HepG2 (cell line): ENCODE data around the gene CA11. TPM values are rescaled to one million over a fixed set of nuclear protein-coding genes. Genes with fewer than 3 reads are reported as not detected.

Experiments
- BCL3 ChIP-seq: sonication (generic); formaldehyde crosslinking; IDR thresholded peaks from 2 replicates; pipeline ENCODE4 v1.5.1; 2020; ENCODE audit warnings: mild to moderate bottlenecking, missing genetic modification reagents, moderate library complexity
- CEBPB ChIP-seq: IDR thresholded peaks from 2 replicates; pipeline ENCODE4 v1.6.1; 2011; ENCODE audit warnings: low read depth, low read length, improper control_type of control experiment, borderline replicate concordance
- DDIT3 ChIP-seq: sonication (generic); formaldehyde crosslinking; IDR thresholded peaks from 2 replicates; pipeline ENCODE4 v1.4.0; 2020; ENCODE audit warnings: mild to moderate bottlenecking, missing genetic modification reagents
- HDAC6 ChIP-seq: fragments of 200-600 bp; sonication (generic); IDR thresholded peaks from 2 replicates; pipeline ENCODE4 v1.7.0; 2017; ENCODE audit warnings: mild to moderate bottlenecking, antibody characterized with exemption, low read length, low read depth
- KAT8 ChIP-seq: IDR thresholded peaks from 2 replicates; pipeline ENCODE4 v1.6.1; 2016; ENCODE audit warnings: missing genetic modification reagents, missing compliant biosample characterization
- MXI1 ChIP-seq: IDR thresholded peaks from 3 replicates; pipeline ENCODE4 v1.6.1; 2012; ENCODE audit warnings: low read depth, low read length, inconsistent platforms, borderline replicate concordance
- NR2F6 ChIP-seq, 2 experiments: IDR thresholded peaks; 2 replicates each; pipeline ENCODE4 v1.6.1; 2016; ENCODE audit warnings: antibody characterized with exemption in 1 of 2, mild to moderate bottlenecking in 1 of 2
- PHF20 ChIP-seq: sonication (generic); formaldehyde crosslinking; IDR thresholded peaks from 2 replicates; pipeline ENCODE4 v1.5.0; 2020; ENCODE audit warnings: mild to moderate bottlenecking, missing genetic modification reagents
- POGZ ChIP-seq: sonication (generic); formaldehyde crosslinking; IDR thresholded peaks from 2 replicates; pipeline ENCODE4 v1.4.0; 2020; ENCODE audit warnings: mild to moderate bottlenecking, missing genetic modification reagents
- PRDM4 ChIP-seq: sonication (generic); formaldehyde crosslinking; IDR thresholded peaks from 2 replicates; pipeline ENCODE4 v1.9.0; 2021; ENCODE audit warnings: missing genetic modification reagents, borderline replicate concordance
- SOX5 ChIP-seq: IDR thresholded peaks from 2 replicates; pipeline ENCODE4 v1.6.1; 2016; ENCODE audit warnings: borderline replicate concordance
- SP2 ChIP-seq: sonication (generic); formaldehyde crosslinking; IDR thresholded peaks from 2 replicates; pipeline ENCODE4 v1.5.1; 2020; ENCODE audit warnings: mild to moderate bottlenecking, missing genetic modification reagents
- SRSF1 ChIP-seq: fragments of 200-400 bp; formaldehyde crosslinking; optimal IDR thresholded peaks from 2 replicates; pipeline ENCODE3; 2017; ENCODE audit warnings: mild to moderate bottlenecking, low read depth, low read length, moderate library complexity
- YY1 ChIP-seq: IDR thresholded peaks from 2 replicates; pipeline ENCODE4 v1.6.1; 2011; ENCODE audit warnings: low read length, low read depth, moderate library complexity, mild to moderate bottlenecking; ENCODE audit not compliant: insufficient read depth, insufficient replicate concordance
- ZBTB14 ChIP-seq: sonication (generic); formaldehyde crosslinking; IDR thresholded peaks from 2 replicates; pipeline ENCODE4 v1.4.0; 2020; ENCODE audit warnings: missing genetic modification reagents
- ZBTB3 ChIP-seq: sonication (generic); formaldehyde crosslinking; IDR thresholded peaks from 2 replicates; pipeline ENCODE4 v1.4.0; 2020; ENCODE audit warnings: low read depth, mild to moderate bottlenecking, moderate library complexity, missing genetic modification reagents, borderline replicate concordance
- ZKSCAN5 ChIP-seq: sonication (generic); formaldehyde crosslinking; IDR thresholded peaks from 2 replicates; pipeline ENCODE4 v1.5.1; 2020; ENCODE audit warnings: mild to moderate bottlenecking, missing genetic modification reagents
- ZNF136 ChIP-seq: sonication (generic); formaldehyde crosslinking; IDR thresholded peaks from 2 replicates; pipeline ENCODE4 v1.8.1; 2022; ENCODE audit warnings: low read depth, mild to moderate bottlenecking, moderate library complexity, missing genetic modification reagents
- ZNF44 ChIP-seq: sonication (generic); formaldehyde crosslinking; IDR thresholded peaks from 2 replicates; pipeline ENCODE4 v1.5.1; 2020; ENCODE audit warnings: mild to moderate bottlenecking, missing genetic modification reagents
- ZNF557 ChIP-seq: sonication (generic); formaldehyde crosslinking; IDR thresholded peaks from 2 replicates; pipeline ENCODE4 v1.4.0; 2020; ENCODE audit warnings: missing genetic modification reagents
- ZNF687 ChIP-seq: sonication (generic); formaldehyde crosslinking; IDR thresholded peaks from 2 replicates; pipeline ENCODE4 v1.5.1; 2020; ENCODE audit warnings: mild to moderate bottlenecking, missing genetic modification reagents, moderate library complexity
- polyA plus RNA-seq, 8 experiments: library from polyadenylated mRNA; depleted of rRNA in 3 of 8; stranded (reverse) in 7 of 8; unstranded in 1 of 8; fragments of >200 nt; fragmentation: Illumina TruSeq in 4 of 8; extraction: Trizol in 4 of 8; gene quantifications; 2 replicates each; pipeline versions ENCODE4 v1.2.1 to v1.2.3, GENCODE V29; 2011 to 2016; ENCODE audit warnings: low read depth in 4 of 8, missing spikeins in 1 of 8, mixed read lengths in 1 of 8; ENCODE audit not compliant: insufficient read depth in 1 of 8
- total RNA-seq, 5 experiments: library from RNA; depleted of rRNA; stranded (reverse); fragments of >200 nt; fragmentation: Illumina TruSeq; extraction: Trizol; gene quantifications; 2 replicates each; pipeline ENCODE4 v1.2.3, GENCODE V29; 2016; ENCODE audit warnings: low read depth in 1 of 5

Gene CA11
- total and polyA plus RNA-seq, 2 of the 13 experiments (the other 11 are each of a cell fraction or from before 2014, with no cell fraction given) = 0.41 to 0.58 TPM

- TF ChIP-seq ZBTB14 = no peak
- no peak for TF ChIP-seq DDIT3 (CRISPR knock-in tag)
- no peak for TF ChIP-seq HDAC6
- peak; percentile 76 for TF ChIP-seq SP2 (CRISPR knock-in tag)
- TF ChIP-seq SOX5 = no peak
- TF ChIP-seq ZNF687 (CRISPR knock-in tag) = peak; percentile 30; the same call in 1 of the 2 replicates
- no peak for TF ChIP-seq CEBPB
- peak; percentile 72 for TF ChIP-seq SRSF1
- no peak for TF ChIP-seq ZNF557
- no peak; the same call in 1 of the 2 replicates for TF ChIP-seq KAT8 (CRISPR knock-in tag)
- TF ChIP-seq ZBTB3 = no peak
- no peak for TF ChIP-seq PRDM4 (CRISPR knock-in tag)
- TF ChIP-seq MXI1 = peak; percentile 48; the same call in 1 of the 3 replicates
- no peak for TF ChIP-seq POGZ (CRISPR knock-in tag)
- TF ChIP-seq YY1 = peak; percentile 99
- TF ChIP-seq BCL3 (CRISPR knock-in tag) = no peak
- no peak for TF ChIP-seq ZNF44
- TF ChIP-seq PHF20 = peak; percentile 37; the same call in 1 of the 2 replicates
- TF ChIP-seq ZKSCAN5 (CRISPR knock-in tag) = no peak
- TF ChIP-seq NR2F6 (IDR thresholded peaks at IDR 0.05) = no peak
- TF ChIP-seq NR2F6 (CRISPR knock-in tag; IDR thresholded peaks at IDR 0.05) = no peak
- no peak for TF ChIP-seq ZNF136 (CRISPR knock-in tag)
These were observed 21.9 kb downstream of the CA11 start (continued) for GRCh38 chr19:48624067-48624594.
